T-helper 2 cell treated with Interferon-gamma antibody and Interleukin-4, amounts not matched to agents 5 μg/mL and 100 μg/mL, for 36 hours (primary cell): ENCODE results near the gene NEMP2.
A peak's percentile ranks its signal among the peaks of the same experiment; 100 is the strongest.
"Not testable (repeated sequence)": the region's sequence is repeated elsewhere in the genome, so short reads cannot be mapped to it uniquely, and the experiment has no call there.

Experiments used
- DNase-seq: peaks from one replicate; pipeline ENCODE4 v3.0.0; 2021; ENCODE audit warnings: low spot score
- H3K27ac Mint-ChIP-seq: one replicate; pipeline ENCODE4 v1.8.0; 2021; ENCODE audit warnings: mild to moderate bottlenecking, mixed read lengths
- H3K27me3 Mint-ChIP-seq: one replicate; pipeline ENCODE4 v1.8.0; 2021; ENCODE audit warnings: low read depth, mixed read lengths
- H3K36me3 Mint-ChIP-seq: one replicate; pipeline ENCODE4 v1.8.0; 2021; ENCODE audit warnings: low read depth, mixed read lengths
- H3K4me1 Mint-ChIP-seq: one replicate; pipeline ENCODE4 v1.8.0; 2021; ENCODE audit warnings: low read depth, mixed read lengths
- H3K4me3 Mint-ChIP-seq: one replicate; pipeline ENCODE4 v1.8.0; 2022; ENCODE audit warnings: mild to moderate bottlenecking, moderate library complexity, mixed read lengths
- H3K9me3 Mint-ChIP-seq: one replicate; pipeline ENCODE4 v1.8.0; 2021; ENCODE audit warnings: mixed read lengths

Gene NEMP2

GRCh38 chr2:190503088-190503487, 31.4 kb downstream of the NEMP2 start:
- Mint-ChIP-seq H3K4me3 (no peak overlapping the region), H3K4me1 (peaks cover 3% of the 10 kb centered on the region), H3K27me3 (no peaks in the 10 kb centered on the region), H3K27ac (no peak overlapping the region), H3K36me3 (peaks cover 49% of the 10 kb centered on the region), H3K9me3 (no peaks in the 10 kb centered on the region)
- DNase-seq: no peak

- DNase-seq: no peak
- Mint-ChIP-seq H3K36me3 (peaks cover 53% of the 10 kb centered on the region), H3K4me1 (peaks cover 3% of the 10 kb centered on the region), H3K27ac (no peak overlapping the region), H3K27me3 (no peaks in the 10 kb centered on the region), H3K4me3 (no peak overlapping the region), H3K9me3 (no peaks in the 10 kb centered on the region)
Observed at GRCh38 chr2:190501702-190502407, 32.7 kb downstream of the NEMP2 start.

- Mint-ChIP-seq H3K27me3 (no peaks in the 10 kb centered on the region), H3K36me3 (peaks cover 53% of the 10 kb centered on the region), H3K4me1 (peaks cover 3% of the 10 kb centered on the region), H3K4me3 (no peak overlapping the region), H3K27ac (no peak overlapping the region), H3K9me3 (no peaks in the 10 kb centered on the region)
- no peak for DNase-seq
Observed at GRCh38 chr2:190501231-190501630, 33.3 kb downstream of the NEMP2 start.

GRCh38 chr2:190500054-190500502, 34.4 kb downstream of the NEMP2 start:
- Mint-ChIP-seq H3K4me3 (no peak overlapping the region), H3K27me3 (no peaks in the 10 kb centered on the region), H3K27ac (no peak overlapping the region), H3K4me1 (peaks cover 13% of the 10 kb centered on the region), H3K36me3 (peaks cover 57% of the 10 kb centered on the region), H3K9me3 (peaks cover 11% of the 10 kb centered on the region)
- no peak for DNase-seq

GRCh38 chr2:190499273-190499672, 35.2 kb downstream of the NEMP2 start:
- Mint-ChIP-seq H3K27ac (no peak overlapping the region), H3K27me3 (no peaks in the 10 kb centered on the region), H3K4me3 (no peak overlapping the region), H3K9me3 (peaks cover 14% of the 10 kb centered on the region), H3K4me1 (peaks cover 21% of the 10 kb centered on the region), H3K36me3 (peaks cover 59% of the 10 kb centered on the region)
- no peak for DNase-seq

- Mint-ChIP-seq H3K36me3 (peaks cover 66% of the 10 kb centered on the region), H3K9me3 (peaks cover 31% of the 10 kb centered on the region), H3K4me3 (no peak overlapping the region), H3K27ac (no peak overlapping the region), H3K27me3 (no peaks in the 10 kb centered on the region), H3K4me1 (peaks cover 30% of the 10 kb centered on the region)
- DNase-seq: no peak
Observed at GRCh38 chr2:190497428-190497827, 37.1 kb downstream of the NEMP2 start.

GRCh38 chr2:190494600-190495227, 39.8 kb downstream of the NEMP2 start:
- Mint-ChIP-seq H3K4me1 (peaks cover 36% of the 10 kb centered on the region), H3K36me3 (peaks cover 81% of the 10 kb centered on the region), H3K27ac (peak overlapping the region; percentile 47), H3K9me3 (peaks cover 42% of the 10 kb centered on the region), H3K4me3 (peak overlapping the region; percentile 39)
- not testable (repeated sequence) for H3K27me3 Mint-ChIP-seq, DNase-seq

- peaks cover 42% of the 10 kb centered on the region for H3K9me3 Mint-ChIP-seq
- H3K27ac Mint-ChIP-seq: no peak overlapping the region
- H3K36me3 Mint-ChIP-seq: peaks cover 89% of the 10 kb centered on the region
- H3K4me1 Mint-ChIP-seq: peaks cover 45% of the 10 kb centered on the region
- H3K4me3 Mint-ChIP-seq: no peak overlapping the region
- H3K27me3 Mint-ChIP-seq: no peaks in the 10 kb centered on the region
- no peak for DNase-seq
Observed at GRCh38 chr2:190493095-190493494, 41.4 kb downstream of the NEMP2 start.

GRCh38 chr2:190490502-190490901, 44.0 kb downstream of the NEMP2 start:
- H3K9me3 Mint-ChIP-seq: peaks cover 36% of the 10 kb centered on the region
- H3K4me3 Mint-ChIP-seq: no peak overlapping the region
- no peak for DNase-seq
- peaks cover 85% of the 10 kb centered on the region for H3K36me3 Mint-ChIP-seq
- H3K27ac Mint-ChIP-seq: no peak overlapping the region
- no peaks in the 10 kb centered on the region for H3K27me3 Mint-ChIP-seq
- peaks cover 41% of the 10 kb centered on the region for H3K4me1 Mint-ChIP-seq

GRCh38 chr2:190489475-190489874, 45.0 kb downstream of the NEMP2 start:
- peak overlapping the region; percentile 5 for H3K4me3 Mint-ChIP-seq
- H3K27me3 Mint-ChIP-seq: no peaks in the 10 kb centered on the region
- H3K4me1 Mint-ChIP-seq: peaks cover 31% of the 10 kb centered on the region
- H3K36me3 Mint-ChIP-seq: peaks cover 75% of the 10 kb centered on the region
- peak overlapping the region; percentile 49 for H3K27ac Mint-ChIP-seq
- peaks cover 28% of the 10 kb centered on the region for H3K9me3 Mint-ChIP-seq
- no peak for DNase-seq

GRCh38 chr2:190488516-190489233, 45.8 kb downstream of the NEMP2 start:
- no peak for DNase-seq
- Mint-ChIP-seq H3K4me3 (no peak overlapping the region), H3K36me3 (peaks cover 67% of the 10 kb centered on the region), H3K27me3 (no peaks in the 10 kb centered on the region), H3K27ac (no peak overlapping the region), H3K9me3 (peaks cover 24% of the 10 kb centered on the region), H3K4me1 (peaks cover 23% of the 10 kb centered on the region)

- Mint-ChIP-seq H3K36me3 (peaks cover 46% of the 10 kb centered on the region), H3K4me3 (no peak overlapping the region), H3K27ac (no peak overlapping the region), H3K4me1 (peaks cover 17% of the 10 kb centered on the region), H3K27me3 (no peaks in the 10 kb centered on the region), H3K9me3 (no peaks in the 10 kb centered on the region)
- DNase-seq: no peak
Observed at GRCh38 chr2:190486037-190486623, 48.4 kb downstream of the NEMP2 start.

GRCh38 chr2:190482451-190482850, 52.1 kb downstream of the NEMP2 start:
- no peaks in the 10 kb centered on the region for H3K9me3 Mint-ChIP-seq
- no peak overlapping the region for H3K27ac Mint-ChIP-seq
- H3K36me3 Mint-ChIP-seq: peaks cover 15% of the 10 kb centered on the region
- H3K27me3 Mint-ChIP-seq: no peaks in the 10 kb centered on the region
- no peak for DNase-seq
- H3K4me3 Mint-ChIP-seq: no peak overlapping the region
- H3K4me1 Mint-ChIP-seq: peaks cover 3% of the 10 kb centered on the region

- DNase-seq: no peak
- Mint-ChIP-seq H3K27ac (no peak overlapping the region), H3K9me3 (no peaks in the 10 kb centered on the region), H3K27me3 (no peaks in the 10 kb centered on the region), H3K36me3 (peaks cover 8% of the 10 kb centered on the region), H3K4me3 (no peak overlapping the region), H3K4me1 (peaks cover 3% of the 10 kb centered on the region)
Observed at GRCh38 chr2:190481339-190481738, 53.2 kb downstream of the NEMP2 start.
